Heart right ventricle (tissue), 16 donors: ENCODE data around the gene DLGAP1. TPM values are rescaled to one million over a fixed set of nuclear protein-coding genes. Genes with fewer than 3 reads are reported as not detected.
A peak's percentile ranks its signal among the peaks of the same experiment; 100 is the strongest.

Experiments used
- ATAC-seq, 8 donors: fragments of 200-7000 bp; cut with Tn5 transposase; one replicate each; pipeline ENCODE4 v1.9.1; 2020; ENCODE audit warnings: mild to moderate bottlenecking in 8 of 8, moderate library complexity in 8 of 8, moderate number of reproducible peaks in 1 of 8
- DNase-seq, 2 donors: peaks; one replicate each; pipeline ENCODE4 v3.0.0-alpha.2; 2020
- H3K27ac ChIP-seq, 10 donors: fragments of 200-600 bp; sonication (generic) in 2 of 10; one replicate each; pipeline versions ENCODE4 v1.5.0 to v1.8.0; 2020 to 2022; ENCODE audit warnings: mild to moderate bottlenecking in 3 of 10
- H3K27me3 ChIP-seq, 7 donors: fragments of 200-600 bp; one replicate each; pipeline ENCODE4 v1.8.0; 2021 to 2022; ENCODE audit warnings: mild to moderate bottlenecking in 2 of 7
- H3K36me3 ChIP-seq, 9 donors: fragments of 200-600 bp; sonication (generic) in 1 of 9; one replicate each; pipeline versions ENCODE4 v1.5.0 to v1.8.0; 2020 to 2022; ENCODE audit warnings: mild to moderate bottlenecking in 2 of 9
- H3K4me1 ChIP-seq, 9 donors: fragments of 200-600 bp; sonication (generic) in 1 of 9; one replicate each; pipeline versions ENCODE4 v1.5.0 to v1.8.0; 2020 to 2022; ENCODE audit warnings: mild to moderate bottlenecking in 4 of 9
- H3K4me3 ChIP-seq, 10 donors: fragments of 200-600 bp; sonication (generic) in 2 of 10; one replicate each; pipeline versions ENCODE4 v1.5.0 to v1.8.0; 2020 to 2022; ENCODE audit warnings: mild to moderate bottlenecking in 7 of 10, moderate library complexity in 2 of 10
- H3K9me3 ChIP-seq, 11 donors: fragments of 200-600 bp in 10 of 11; sonication (generic) in 2 of 11; one replicate each; pipeline versions ENCODE4 v1.5.0 to v1.8.0; 2013 to 2022; ENCODE audit warnings: mild to moderate bottlenecking in 2 of 11, control low read depth in 1 of 11, moderate library complexity in 1 of 11
- CTCF ChIP-seq, 9 donors: fragments of 200-600 bp; sonication (generic) in 2 of 9; IDR thresholded peaks; one replicate each; pipeline versions ENCODE4 v1.5.0 to v1.8.0; 2021 to 2022; ENCODE audit warnings: antibody characterized with exemption in 9 of 9, mild to moderate bottlenecking in 5 of 9, moderate library complexity in 1 of 9
- WGBS, 2 donors: extraction: QIAGEN DNeasy Blood & Tissue Kit; methylation state at CpG; one replicate each; pipeline ENCODE4 v1.1.7; 2013; ENCODE audit warnings: inconsistent platforms in 1 of 2; 5-methylcytosine and 5-hydroxymethylcytosine counted together
- intact Hi-C, 10 donors: fragments of 100-400 bp; cut with DNase I; formaldehyde crosslinking; loops; one replicate each; pipeline versions ENCODE4 v1.11.1 to v1.14.2; 2022
- polyA plus RNA-seq, 2 donors: library from polyadenylated mRNA; stranded (reverse); fragments of 200-250 nt; gene quantifications; one replicate each; pipeline ENCODE4 v1.2.3, GENCODE V29; 2013
- total RNA-seq, 10 donors: library from RNA; stranded (reverse); fragmentation: NEBNext Ultra II Directional in 3 of 10; extraction: Animal tissue kit (Norgen Biotek cat#: 25700) in 3 of 10; gene quantifications; one replicate each; pipeline versions ENCODE4 v1.2.1 to v1.2.4, GENCODE V29; 2021 to 2023
- donor health status: Arrhythmogenic right ventricular cardiomyopathy.
- donor health status: ischemic (EF 13 %, LVEDD 7.1; RV severe dilation, severe dysfunction).
- donor health status: healthy with polysubstance abuse.
- donor health status: DM: no; HTN: yes; CAD: no.
- donor health status: DM: no; HTN: no; CAD: no.
- donor health status: ischemic (EF 25% LVEDD 6.9; RV normal size, moderate dysfunction).
- donor health status: ischemic (EF 25% LVEDD 5.7; RV mildly dilated, moderate dysfunction).
- donor health status: healthy.
- donor health status: DM: yes; HTN: yes; CAD: no.
- donor health status: Ischemic cardiomyopathy.
- donor health status: ischemic (EF 35%, LVEDD 5.7; RV mildly dilated, moderate dysfunction).
- donor health status: nonischemic (EF 11% LVEDD 7.7; RV severe dilation, severe dysfunction).
- donor health status: DM: yes; HTN: yes; CAD: no.
- donor health status: PGD.
- donor health status: ischemic (EF 29% LVEDD 5.4; RV normal size, mild dysfunction).
- donor health status: nonischemic (EF 23%, LVEDD 6.1; RV moderate dilation, normal function).

Gene DLGAP1
- total and polyA plus RNA-seq, 12 donors, result 0.07 to 7.2 (median 1.0) TPM; not detected in 2

GRCh38 chr18:3528231-3528630 lies 926.9 kb downstream of the DLGAP1 start:
- no peak for ATAC-seq
- intact Hi-C loops, result no loop called here
- TF ChIP-seq CTCF (IDR thresholded peaks at IDR 0.05), result no peak

DNA sequence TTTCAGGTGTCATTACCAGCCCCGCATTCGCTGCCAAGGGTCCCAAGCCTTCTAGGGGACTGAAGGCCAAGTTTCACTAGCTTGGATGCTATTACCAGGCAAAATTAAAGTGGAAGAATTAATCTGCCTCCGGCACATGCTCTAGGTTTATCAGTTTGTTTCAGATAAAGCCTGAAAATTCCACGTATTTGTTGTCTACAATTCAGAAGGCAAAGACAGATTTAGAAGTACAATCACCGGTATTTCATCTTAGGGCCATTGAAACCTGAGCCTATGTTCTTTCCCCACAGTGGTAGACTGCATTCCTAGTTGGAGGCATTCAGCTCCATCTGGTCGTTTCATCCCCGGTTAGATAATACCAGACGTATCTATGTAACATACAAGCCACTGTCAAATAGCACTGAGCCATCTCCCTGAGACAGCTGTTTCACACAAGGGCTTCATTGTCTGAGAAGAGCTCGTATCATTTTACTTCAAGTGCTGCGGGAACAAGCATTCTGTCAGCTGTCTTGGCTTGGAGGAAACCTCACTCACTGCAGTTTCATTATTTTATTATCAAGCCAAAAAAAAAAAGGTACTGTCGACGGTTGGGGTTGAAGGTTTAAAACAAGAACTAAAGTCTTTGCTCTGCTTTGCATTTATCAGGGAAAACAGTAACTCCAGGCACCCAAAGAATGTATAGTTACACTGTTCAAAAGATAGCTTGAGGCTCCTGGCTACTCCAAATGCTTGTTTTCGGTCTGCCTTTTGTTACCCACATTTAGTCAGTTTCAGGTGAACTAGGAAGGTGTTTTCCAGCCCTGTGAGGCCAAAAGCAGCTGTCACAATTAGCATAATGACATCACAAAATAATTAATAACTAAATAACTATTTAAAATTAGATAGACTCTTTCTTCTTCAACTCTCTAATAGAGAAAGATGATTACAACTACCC lies 928.4 kb downstream of the DLGAP1 start:
- no peak for TF ChIP-seq CTCF (IDR thresholded peaks at IDR 0.05)
- intact Hi-C loops, result no loop called here
- peak in 4 of 8 donors; percentile 39 to 76 (median 54) for ATAC-seq
- no peaks in the 10 kb centered on the region for H3K36me3 ChIP-seq
- no peaks in the 10 kb centered on the region for H3K27me3 ChIP-seq
- H3K4me1 ChIP-seq, result peaks cover 0 to 20% (median 10%) of the 10 kb centered on the region in 9 donors
- peak overlapping the region in 4 of 10 donors; percentile 26 to 43 (median 32) for H3K27ac ChIP-seq
- H3K4me3 ChIP-seq, result peak overlapping the region in 1 of 10 donors; percentile 12
- peaks cover 0 to 16% (median 5%) of the 10 kb centered on the region in 11 donors for H3K9me3 ChIP-seq
- WGBS, 2 donors, result 31 to 36% methylated on average over 13 of the region's 13 CpGs
- no peak for DNase-seq

More at GRCh38 chr18:3528231-3528630, 926.9 kb downstream of the DLGAP1 start:
- H3K36me3 ChIP-seq, result no peaks in the 10 kb centered on the region
- no peak overlapping the region for H3K4me3 ChIP-seq
- no peak overlapping the region for H3K27ac ChIP-seq
- peaks cover 0 to 20% (median 10%) of the 10 kb centered on the region in 9 donors for H3K4me1 ChIP-seq
- peaks cover 0 to 14% (median 5%) of the 10 kb centered on the region in 11 donors for H3K9me3 ChIP-seq
- DNase-seq, result no peak
- 48 to 56% methylated on average over 4 of the region's 4 CpGs for WGBS, 2 donors
- H3K27me3 ChIP-seq, result no peaks in the 10 kb centered on the region

DNA sequence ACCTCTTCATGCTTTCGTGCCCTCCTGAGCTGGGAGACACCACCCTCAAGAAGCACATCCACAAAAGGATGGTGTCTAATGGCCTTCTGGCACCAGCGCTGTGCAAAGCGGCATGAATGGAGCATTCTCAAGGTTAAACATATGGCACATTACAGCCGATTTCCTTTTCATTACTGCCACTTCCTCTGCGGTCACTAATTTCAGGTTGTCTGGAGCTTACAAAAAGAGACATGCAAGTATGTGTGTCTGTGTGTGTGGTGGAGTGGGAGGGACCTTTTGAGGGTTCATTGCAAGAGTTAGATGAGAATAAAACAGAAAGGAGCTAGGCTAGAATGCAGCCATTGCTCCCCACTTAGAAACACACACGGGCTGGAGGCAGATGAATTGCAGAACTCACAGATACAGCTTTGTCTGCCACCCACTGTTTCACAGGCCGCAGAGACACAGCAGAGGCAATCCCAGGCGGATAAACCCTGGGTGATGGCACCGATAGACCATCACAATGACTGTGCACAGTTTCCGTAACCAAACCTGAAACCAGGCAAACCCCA lies 929.2 kb downstream of the DLGAP1 start:
- DNase-seq (no peak), ATAC-seq (peak in 3 of 8 donors; percentile 13 to 45 (median 16))
- H3K4me1 ChIP-seq, result peaks cover 0 to 20% (median 10%) of the 10 kb centered on the region in 9 donors
- peak overlapping the region in 1 of 10 donors; percentile 12 for H3K4me3 ChIP-seq
- TF ChIP-seq CTCF (IDR thresholded peaks at IDR 0.05), result no peak
- H3K36me3 ChIP-seq, result no peaks in the 10 kb centered on the region
- 60 to 65% methylated on average over 10 of the region's 10 CpGs for WGBS, 2 donors
- intact Hi-C loops, result no loop called here
- H3K9me3 ChIP-seq, result peaks cover 0 to 16% (median 5%) of the 10 kb centered on the region in 11 donors
- H3K27ac ChIP-seq, result peak overlapping the region in 4 of 10 donors; percentile 26 to 43 (median 32)
- no peaks in the 10 kb centered on the region for H3K27me3 ChIP-seq

DNA sequence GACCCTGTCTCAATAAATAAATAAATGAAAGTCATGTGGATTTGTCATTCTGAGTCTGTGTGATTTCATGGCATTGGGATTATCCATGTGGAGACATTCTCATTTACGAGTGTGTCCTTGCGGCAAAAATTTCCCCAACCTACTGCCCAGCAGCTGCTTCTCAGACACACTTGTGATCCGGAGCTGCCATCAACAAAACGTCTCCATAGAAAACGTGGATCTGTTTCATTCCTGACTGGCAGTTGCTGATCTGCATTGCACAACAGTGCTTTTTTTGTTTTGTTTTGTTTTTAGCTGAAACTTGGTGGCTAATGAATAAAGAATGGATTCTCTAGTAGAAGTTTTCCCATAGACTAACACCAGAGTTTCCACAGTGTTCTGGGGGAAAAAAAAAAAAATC lies 930.4 kb downstream of the DLGAP1 start:
- ATAC-seq, result no peak
- Histone ChIP-seq H3K27me3 (no peaks in the 10 kb centered on the region), H3K4me1 (peaks cover 0 to 20% (median 10%) of the 10 kb centered on the region in 9 donors), H3K9me3 (peaks cover 0 to 16% (median 5%) of the 10 kb centered on the region in 11 donors), H3K4me3 (no peak overlapping the region), H3K36me3 (no peaks in the 10 kb centered on the region), H3K27ac (no peak overlapping the region)
- WGBS, 2 donors, result 75 to 78% methylated on average over 5 of the region's 5 CpGs
- no peak for DNase-seq
- no peak for TF ChIP-seq CTCF (IDR thresholded peaks at IDR 0.05)
- intact Hi-C loops, result no loop called here
